HG03520 (cell line): ENCODE measurements around the gene NAGLU.

Source experiments
- ATAC-seq: cut with Tn5 transposase; IDR thresholded peaks from one replicate; pipeline ENCODE4 v1.9.1; 2021; ENCODE audit warnings: mild to moderate bottlenecking, moderate library complexity; ENCODE audit not compliant: unreplicated experiment

The NAGLU gene

DNA sequence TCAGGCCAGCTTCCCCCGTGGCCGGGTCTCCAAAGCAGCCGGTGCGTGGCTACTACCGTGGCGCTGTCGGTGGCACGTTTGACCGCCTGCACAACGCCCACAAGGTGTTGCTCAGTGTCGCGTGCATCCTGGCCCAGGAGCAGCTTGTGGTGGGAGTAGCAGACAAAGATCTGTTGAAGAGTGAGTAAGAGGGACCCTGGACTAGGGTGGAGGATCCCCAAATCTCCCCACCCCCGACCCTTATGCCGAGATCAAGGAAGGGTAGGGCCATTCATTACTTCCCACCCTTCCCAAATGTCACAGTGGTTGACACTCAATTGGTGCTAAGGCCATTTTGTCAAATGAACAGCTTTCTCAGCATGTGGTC, 27.1 kb downstream of the NAGLU start:
- no peak for ATAC-seq

DNA sequence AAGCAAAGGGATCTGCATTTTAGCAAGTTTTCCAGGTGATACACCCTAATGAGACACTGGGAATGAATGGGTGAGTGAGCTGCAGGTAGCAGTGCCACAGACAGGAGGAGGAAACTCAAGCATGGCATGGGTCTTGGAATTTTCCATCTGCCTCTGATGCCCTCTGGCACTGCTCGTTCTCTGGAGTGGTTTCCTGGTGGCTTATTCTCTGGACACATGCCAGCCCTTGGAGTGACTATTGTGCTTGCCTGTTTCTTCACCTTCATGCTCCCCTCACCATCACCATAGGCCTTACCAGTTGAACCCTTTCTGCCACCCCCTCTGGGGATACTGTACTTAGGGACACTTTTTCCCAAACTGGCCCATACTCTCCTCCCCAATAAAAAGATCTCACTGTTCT, 27.5 kb downstream of the NAGLU start:
- no peak for ATAC-seq

DNA sequence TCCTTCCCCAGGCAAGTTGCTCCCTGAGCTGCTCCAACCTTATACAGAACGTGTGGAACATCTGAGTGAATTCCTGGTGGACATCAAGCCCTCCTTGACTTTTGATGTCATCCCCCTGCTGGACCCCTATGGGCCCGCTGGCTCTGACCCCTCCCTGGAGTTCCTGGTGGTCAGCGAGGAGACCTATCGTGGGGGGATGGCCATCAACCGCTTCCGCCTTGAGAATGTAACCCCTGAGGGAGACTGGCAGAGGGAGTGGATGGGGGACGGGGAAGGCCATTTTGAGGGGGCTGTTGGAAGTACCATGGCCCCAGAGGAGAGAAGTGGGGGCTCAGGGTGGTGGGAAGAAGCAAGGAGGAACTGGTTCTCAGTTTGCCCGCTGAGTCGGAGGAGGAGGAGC, 27.9 kb downstream of the NAGLU start:
- no peak for ATAC-seq

DNA sequence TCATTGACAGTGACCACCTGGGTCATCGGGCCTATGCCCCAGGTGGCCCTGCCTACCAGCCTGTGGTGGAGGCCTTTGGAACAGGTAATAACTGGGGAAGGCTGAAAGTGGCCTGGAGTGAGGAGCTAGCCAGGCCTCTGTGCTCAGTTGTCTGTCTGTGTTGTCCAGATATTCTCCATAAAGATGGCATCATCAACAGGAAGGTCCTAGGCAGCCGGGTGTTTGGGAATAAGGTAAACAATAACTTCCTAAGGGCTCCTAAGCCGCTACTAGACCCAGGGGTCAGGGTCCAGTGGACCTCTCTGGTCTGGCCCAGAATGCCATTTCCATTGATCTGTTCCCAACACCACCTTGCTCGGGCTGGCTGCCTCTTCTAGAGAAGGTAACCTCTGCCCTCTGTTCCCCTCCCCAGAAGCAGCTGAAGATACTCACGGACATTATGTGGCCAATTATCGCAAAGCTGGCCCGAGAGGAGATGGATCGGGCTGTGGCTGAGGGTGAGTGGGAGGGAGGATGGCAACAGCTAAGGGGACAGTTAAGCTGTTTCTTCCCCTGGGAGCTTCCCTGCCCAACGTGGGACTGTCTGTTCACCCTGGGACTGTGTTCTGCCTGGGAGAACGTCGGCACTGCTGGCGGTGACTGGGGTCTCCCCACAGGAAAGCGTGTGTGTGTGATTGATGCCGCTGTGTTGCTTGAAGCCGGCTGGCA, 28.9 kb downstream of the NAGLU start:
- ATAC-seq, result no peak

DNA sequence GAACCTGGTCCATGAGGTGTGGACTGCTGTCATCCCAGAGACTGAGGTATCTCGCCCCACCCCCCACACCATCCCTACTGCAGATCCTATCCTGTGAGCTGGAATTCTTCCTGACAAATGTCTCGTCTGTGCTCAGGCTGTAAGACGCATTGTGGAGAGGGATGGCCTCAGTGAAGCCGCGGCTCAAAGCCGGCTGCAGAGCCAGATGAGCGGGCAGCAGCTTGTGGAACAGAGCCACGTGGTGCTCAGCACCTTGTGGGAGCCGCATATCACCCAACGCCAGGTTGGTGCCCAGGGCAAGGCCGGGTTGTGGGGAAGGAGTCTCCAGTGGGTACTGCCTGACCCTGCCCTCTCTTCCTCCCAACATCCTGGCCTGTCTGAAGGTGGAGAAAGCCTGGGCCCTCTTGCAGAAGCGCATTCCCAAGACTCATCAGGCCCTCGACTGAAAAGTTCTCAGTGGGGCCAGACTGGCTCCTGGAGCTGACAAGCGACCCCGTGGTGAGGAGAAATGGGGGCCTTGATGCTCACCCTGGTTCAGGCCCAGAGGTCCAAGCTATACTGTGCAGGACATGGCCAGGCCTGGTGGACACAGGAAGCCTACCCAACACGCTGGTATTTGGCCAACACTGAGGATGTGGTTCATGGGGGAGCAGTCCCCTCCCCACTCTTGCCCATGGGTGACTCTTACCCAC, 29.6 kb downstream of the NAGLU start:
- ATAC-seq, result no peak

DNA sequence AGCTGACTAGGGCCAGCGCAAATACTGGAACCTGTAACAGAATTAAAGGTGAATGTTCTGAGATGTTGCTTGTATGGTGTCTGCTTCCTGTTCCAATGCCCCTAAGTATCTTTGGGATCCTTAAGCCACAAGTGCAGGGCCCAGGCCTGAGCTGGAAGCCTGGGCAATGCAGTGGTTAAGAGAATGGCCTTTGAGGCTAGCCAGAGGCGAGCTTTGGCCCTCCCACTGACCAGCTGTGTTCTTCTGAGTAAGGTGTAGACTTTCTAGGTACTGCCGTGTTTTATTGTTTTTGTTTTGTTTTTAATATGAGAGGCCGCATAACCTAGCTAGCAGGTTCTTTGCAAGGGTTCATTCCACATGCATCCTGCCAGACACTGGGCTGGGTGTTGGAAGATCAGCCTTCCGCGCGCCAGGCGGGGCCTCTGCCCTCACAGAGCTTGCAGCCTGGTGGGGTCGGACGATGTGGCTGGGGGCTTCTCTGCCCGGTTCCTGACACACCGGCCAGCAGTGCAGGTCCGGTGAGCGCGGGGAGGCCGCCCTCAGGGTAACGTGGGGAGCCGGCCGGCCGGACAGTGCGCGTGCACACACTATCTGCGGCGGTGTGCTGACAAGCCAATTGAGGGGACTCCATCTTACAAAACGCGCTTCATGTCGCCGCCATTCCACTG, 30.3 kb downstream of the NAGLU start:
- no peak for ATAC-seq

DNA sequence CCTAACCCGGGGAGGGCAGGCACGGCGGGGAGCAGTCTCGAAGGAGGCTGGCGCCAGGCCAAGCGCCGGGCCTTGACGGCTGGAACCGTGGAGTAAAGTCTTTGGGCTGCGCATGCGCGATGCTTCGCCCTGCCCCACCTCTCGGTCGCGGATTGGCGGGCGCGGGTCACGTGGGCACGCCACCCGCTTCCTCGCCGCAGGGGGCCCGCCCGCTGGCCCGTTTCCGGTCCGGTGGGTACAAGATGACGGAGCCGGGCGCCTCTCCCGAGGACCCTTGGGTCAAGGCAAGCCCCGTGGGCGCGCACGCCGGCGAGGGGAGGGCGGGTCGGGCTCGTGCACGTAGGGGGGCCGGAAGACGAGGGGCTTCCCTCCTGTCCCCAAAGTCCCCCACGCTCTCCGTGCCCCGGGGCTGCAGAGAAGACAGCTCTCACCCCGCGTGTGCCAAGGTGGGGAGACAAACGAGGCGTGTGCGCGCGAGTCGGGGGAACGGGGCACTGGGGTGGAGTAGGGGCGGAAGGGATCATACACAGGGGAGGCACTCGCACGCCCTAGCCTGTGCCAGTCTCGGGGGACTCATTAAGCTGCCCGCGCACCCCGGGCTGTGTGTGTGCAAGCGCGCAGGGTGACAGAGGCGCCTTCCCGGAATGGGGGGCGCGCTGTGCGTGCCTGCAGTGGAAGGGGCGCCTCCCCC, 31.0 kb downstream of the NAGLU start, which contains the start of gene MLX:
Gene MLX, plus strand, starts transcription at position 218 of the 691 bp plus-strand sequence. Its CDS starts 25 bp downstream, at position 243.
- peak; percentile 42 for ATAC-seq

DNA sequence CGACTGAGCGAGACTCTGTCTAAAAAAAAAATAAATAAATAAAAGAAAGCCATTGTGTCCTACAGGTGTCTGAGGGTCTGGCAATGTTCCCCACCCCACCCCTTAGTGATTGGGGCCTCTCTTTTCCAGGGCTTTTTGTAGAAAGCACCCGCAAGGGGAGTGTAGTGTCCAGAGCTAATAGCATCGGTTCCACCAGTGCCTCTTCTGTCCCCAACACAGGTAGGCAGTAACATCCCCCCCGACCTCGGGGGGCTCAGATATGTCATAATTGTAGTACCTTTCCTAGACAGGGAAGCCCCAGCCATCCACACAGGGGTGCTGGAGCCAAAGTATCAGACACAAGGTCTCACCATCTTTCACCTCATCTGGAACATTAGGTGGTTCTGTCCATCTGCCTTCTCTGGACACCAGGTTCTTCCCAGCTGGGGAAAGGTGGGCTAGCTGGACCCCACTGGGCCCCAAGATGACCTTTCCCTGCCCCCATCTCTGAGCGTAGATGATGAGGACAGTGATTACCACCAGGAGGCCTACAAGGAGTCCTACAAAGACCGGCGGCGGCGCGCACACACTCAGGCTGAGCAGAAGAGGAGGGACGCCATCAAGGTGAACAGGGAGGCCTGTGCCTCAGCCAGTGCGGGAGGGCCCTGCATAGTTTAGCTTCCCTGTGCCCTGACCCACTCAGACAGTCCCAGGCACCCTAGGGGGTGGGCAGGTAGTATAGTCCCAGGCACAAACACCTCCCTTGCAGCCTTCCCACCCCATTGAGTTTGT, 32.5 kb downstream of the NAGLU start:
- no peak for ATAC-seq

DNA sequence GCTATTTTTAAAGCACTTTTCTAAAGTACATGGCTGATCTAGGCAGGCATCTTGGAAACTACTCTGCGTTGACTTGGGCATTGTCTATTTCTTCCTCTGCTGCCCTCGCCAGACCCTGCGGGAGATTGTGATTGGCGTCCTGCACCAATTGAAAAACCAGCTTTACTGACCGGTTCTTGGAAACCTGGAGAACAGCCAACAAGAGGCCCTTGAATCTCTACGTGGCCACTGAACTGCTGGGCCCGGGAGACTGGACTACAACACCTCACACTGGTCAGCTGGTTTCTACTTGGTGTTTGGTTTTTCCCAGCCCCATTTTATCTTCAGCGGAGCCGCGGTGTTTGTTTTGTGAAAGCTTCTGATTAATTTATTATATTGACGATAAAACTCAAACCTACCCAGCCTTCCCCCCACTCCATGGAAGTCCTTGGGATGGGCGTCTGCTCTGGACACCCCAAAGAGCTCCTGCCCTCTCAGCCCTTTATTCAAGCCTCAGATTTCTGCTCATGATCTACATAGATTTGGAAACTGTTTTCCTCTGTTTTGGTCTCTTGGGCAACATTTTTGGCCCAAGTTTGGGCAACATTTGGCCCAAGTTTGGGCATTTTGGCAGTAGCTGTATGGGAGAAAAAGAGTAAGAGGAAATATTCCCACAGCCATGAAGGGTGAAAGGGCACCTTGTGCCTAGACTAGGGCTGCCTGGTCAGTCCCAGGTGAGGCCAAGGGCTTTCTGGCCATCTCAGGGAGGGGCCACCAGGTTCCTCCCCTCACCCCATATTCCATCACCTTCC, 35.6 kb downstream of the NAGLU start:
- ATAC-seq, result no peak

DNA sequence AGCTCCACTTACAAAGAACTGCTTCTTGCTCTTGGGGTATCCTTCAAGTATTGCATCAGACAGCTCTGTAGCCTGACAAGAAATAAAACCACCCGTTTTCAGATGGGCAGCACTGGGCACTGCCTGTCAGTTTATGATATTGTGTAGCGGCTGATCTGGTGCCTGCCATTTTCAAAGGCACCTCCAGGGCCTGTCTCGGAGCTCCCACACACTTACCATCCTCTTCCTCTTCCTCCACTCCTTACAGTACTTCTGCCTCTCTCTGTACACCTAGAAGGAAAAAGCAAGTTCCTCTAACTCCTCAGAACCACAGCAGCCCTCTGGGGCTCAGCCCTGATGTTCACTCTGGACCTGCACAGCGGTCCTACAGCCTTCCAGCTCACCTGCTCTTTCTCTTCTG, 37.1 kb downstream of the NAGLU start:
- ATAC-seq, result no peak

DNA sequence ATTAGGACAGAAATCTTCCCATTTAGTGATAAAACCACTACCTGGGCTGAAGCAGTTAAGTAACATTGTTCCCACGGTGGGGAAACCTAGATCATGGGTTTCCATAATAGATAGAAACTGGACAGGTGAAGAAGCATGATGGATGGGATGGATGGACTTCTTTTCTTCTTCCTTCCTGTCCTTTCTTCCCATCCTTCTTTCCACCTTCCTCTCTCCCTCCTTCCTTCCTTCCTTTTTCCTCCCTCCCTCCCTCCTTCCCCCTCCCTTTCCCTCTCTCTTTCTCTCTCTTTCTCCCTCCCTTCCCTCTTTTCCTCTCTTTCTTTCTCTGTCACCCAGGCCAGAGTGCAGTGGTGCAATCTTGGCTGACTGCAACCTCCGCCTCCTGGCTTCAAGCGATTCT, 38.4 kb downstream of the NAGLU start:
- ATAC-seq, result no peak

DNA sequence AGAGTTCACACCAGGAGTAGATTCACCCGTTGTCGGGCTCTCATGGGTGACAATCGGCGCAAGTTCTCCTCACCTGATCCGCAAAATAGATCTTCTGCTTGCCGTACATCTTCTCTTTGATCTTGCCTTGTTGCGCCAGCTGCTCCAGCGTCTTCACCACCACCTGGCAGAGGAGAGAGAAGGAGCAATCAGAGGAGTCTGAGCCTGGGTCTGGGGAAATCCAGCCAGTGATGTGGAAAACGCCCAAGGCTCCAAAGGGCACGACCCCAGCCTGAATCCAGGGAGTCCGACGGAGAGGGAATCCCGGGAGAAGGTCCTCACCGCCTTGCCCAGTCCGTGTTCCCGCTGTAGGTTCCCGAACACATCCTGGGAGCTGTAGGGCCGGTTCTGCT, 41.1 kb downstream of the NAGLU start:
- no peak for ATAC-seq

DNA sequence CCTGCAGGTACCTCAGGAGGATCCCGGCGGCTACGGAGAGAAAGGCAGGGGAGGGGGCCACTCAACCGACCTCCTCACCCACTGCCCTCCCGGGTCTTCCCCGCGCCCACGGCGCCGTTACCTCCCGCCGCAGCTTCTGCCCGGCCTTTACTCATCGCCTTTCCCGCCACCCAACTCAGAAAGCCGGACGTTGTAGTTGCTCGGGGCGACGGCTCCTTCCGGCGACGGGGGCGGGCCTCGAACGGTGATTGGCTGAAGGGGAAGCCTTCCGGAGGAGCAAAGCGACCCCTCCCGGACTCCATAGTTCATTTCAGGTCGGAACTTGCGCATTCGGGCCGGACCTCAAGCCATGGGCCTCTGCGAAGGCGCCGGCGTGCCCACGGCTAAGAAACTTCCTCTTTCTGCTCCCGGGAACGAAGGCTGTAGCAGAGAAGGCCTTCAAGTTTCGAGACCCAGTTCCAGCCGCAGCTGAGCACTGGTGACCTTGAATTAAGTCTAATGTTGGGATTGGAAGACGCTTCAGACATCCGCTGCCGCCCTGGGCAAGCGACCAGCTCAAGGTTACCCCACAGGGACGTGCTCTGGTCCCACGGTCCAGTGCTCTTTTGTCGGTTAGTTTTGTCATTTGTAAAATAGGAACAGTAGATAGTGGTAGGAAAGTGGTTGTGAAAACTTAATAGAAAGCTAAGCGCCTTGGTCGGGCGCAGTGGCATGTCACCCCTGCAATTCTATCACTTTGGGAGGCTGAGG, 41.7 kb downstream of the NAGLU start, which contains the start of gene PSMC3IP:
Gene PSMC3IP, minus strand, starts transcription at position 198 of the 750 bp plus-strand sequence. Its CDS starts 43 bp downstream, at position 155.
- ATAC-seq, result peak; percentile 70

DNA sequence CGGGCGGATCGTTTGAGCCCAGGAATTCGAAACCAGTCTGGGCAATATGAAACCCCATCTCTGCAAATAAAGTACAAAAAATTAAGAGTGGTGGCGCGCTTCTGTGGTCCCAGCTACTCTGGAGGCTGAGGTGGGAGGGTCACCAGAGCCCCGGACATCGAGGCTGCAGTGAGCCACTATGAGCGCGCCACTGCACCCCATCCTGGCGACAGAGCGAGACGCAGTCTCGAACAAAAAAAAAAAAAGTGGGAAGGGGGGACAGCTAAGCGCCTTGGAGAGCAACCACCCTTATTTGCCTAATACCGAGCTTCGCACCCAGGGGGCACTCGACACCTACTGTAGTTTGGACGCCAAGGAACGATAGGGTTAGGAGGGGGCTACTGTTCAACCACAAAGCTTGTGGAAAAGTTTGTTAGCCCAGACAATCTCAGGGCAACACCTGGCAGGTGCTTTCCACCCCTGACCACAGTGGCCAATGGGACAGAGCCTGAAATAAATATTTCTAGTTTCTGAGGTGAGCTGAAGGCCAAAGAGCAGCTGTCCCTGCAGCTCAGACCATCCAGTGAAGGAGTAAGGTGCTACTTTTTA, 42.3 kb downstream of the NAGLU start:
- peak; percentile 36 for ATAC-seq

DNA sequence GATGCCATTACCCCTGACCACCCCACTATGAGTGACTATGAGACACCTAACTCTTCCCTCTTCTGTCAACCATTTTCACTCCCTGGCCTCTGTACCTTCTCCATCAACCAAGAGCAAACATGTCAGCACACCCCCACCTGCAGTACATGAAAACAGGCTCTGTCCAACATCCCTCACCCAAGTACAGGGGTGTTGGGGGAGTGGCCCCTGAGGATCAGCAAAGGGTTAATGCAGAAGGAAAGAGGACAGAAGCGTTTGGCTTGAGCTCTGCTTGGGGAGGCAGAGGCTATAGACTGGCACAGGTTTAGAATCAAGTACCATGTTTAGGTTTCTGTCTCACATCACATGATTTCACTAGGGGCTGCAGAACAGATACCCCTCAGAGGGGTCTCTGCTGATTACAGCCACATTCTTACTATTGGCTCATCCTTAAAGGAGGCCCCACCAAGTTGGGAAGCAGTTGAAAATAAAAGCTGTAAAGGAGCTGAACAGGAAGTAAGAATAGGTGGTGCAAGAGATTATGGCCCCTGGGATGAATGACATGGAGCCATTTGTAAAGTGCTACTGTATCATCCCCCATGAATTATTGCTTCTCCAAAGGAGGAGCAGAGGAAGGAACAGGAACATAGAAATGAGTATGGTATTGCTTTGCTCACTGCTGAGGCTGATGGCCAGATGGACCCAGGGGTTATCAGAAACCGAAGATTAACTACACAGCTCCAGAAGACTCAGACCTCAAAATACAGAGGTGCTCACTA, 43.9 kb downstream of the NAGLU start:
- no peak for ATAC-seq

DNA sequence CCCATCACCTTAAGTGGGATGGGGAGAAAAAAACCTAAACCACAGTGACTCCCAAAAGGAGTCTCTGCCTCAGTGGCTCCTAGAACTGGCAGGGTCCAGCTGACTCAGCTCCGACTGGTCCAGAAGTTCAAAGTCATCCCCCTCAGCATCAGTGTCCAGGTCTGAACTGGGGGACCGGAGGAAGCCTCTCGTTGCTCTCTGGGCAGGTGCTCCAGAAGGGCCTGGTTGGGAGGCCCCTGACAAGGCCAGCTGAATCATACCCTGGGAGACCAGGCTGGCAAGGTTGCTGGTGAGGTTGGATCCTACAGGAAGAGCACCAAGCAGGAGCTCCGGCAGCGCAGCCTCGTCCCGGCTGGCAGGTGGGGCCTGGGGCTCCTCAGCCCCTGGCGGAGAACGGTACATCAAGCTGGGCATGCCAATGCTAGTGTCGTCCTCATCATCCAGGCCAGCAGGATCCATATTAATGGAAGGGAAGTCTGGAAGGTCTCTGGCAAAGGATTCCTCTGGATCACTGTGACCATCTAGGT, 45.8 kb downstream of the NAGLU start:
- no peak for ATAC-seq

DNA sequence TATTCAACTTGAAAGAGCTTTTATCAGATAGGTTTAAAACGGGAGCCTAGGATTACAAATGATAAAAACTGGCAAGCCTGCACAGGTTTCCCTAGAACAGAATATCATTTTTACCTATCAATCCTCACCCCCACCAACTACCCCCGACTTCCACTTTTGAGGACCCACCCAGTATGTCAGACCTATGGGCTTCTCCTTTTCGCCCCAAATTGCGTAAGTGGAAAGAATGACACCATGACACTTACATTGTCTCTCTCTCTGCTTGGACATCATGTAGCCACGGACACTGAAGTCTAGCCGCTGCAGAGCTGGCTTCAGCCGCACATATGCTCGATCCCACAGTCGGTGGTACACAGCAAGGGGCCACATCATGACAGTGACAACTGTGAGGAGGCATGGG, 48.8 kb downstream of the NAGLU start:
- ATAC-seq, result no peak

DNA sequence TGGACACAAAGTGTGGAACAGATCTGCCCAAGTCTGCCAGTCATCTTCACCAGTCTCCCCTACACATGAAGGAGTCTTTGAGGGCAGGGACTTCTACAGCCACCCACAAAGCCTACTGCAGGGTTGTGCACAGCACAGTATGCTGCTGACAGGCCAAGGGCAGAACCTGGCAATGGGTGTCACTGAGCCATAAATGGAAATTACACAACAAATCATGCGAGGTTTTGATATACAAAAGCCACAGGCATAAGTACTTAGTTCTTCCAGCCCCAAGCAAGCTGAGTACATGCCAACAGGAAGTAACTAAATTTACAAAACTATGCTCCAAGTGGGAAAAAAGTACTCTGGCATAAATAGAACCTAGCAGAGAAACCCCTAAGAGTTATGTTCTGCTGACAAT, 49.3 kb downstream of the NAGLU start:
- no peak for ATAC-seq
